SK-N-MC (cell line): ENCODE measurements around the gene PRSS53.

Experiments used
- DNase-seq: peaks from one replicate; pipeline ENCODE4 v3.0.0-alpha.2; 2011; ENCODE audit warnings: low read depth, low spot score
- H3K27ac ChIP-seq: fragments of 200-600 bp; sonication (generic); 2 replicates; pipeline ENCODE4 v1.5.1; 2016; ENCODE audit warnings: mixed run types
- H3K36me3 ChIP-seq: fragments of 200-600 bp; sonication (generic); 2 replicates; pipeline ENCODE4 v1.6.1; 2017; ENCODE audit warnings: antibody characterized with exemption, low read length, mixed read lengths; ENCODE audit not compliant: insufficient read depth
- H3K4me3 ChIP-seq: fragments of 200-600 bp; sonication (generic); 2 replicates; pipeline ENCODE4 v1.5.1; 2016
- H3K9ac ChIP-seq: fragments of 200-600 bp; sonication (generic); 2 replicates; pipeline ENCODE4 v1.8.0; 2017; ENCODE audit warnings: mixed run types, mixed read lengths; ENCODE audit not compliant: insufficient read length
- H3K9me3 ChIP-seq: fragments of 200-600 bp; sonication (generic); 2 replicates; pipeline ENCODE4 v1.6.1; 2017; ENCODE audit warnings: low read depth, mild to moderate bottlenecking, antibody characterized with exemption, low read length, moderate library complexity, mixed read lengths
- EZH2 ChIP-seq: fragments of 200-600 bp; sonication (generic); IDR thresholded peaks from one replicate; pipeline ENCODE4 v1.6.1; 2017; ENCODE audit warnings: antibody characterized with exemption
- FOXP2 ChIP-seq: optimal IDR thresholded peaks from 2 replicates; pipeline ENCODE3; 2011; ENCODE audit warnings: mild to moderate bottlenecking, moderate library complexity; ENCODE audit not compliant: insufficient read depth; ENCODE audit errors: extremely low read length, control extremely low read depth
- POLR2AphosphoS5 ChIP-seq: IDR thresholded peaks from 2 replicates; pipeline ENCODE4 v1.6.1; 2012; ENCODE audit warnings: mild to moderate bottlenecking, low read depth, low read length, borderline replicate concordance

The PRSS53 gene

GRCh38 chr16:31077592-31078396 is 10.9 kb downstream of the PRSS53 start:
- peaks cover 46% of the 10 kb centered on the region; the same call in 1 of the 2 replicates for H3K36me3 ChIP-seq
- no peak overlapping the region for H3K27ac ChIP-seq
- H3K9ac ChIP-seq: no peak overlapping the region
- no peak for DNase-seq
- H3K9me3 ChIP-seq: no peaks in the 10 kb centered on the region
- no peak for TF ChIP-seq FOXP2
- no peak for TF ChIP-seq EZH2
- TF ChIP-seq POLR2AphosphoS5: no peak
- H3K4me3 ChIP-seq: no peak overlapping the region

- no peak overlapping the region for H3K4me3 ChIP-seq
- H3K27ac ChIP-seq: no peak overlapping the region
- H3K9me3 ChIP-seq: no peaks in the 10 kb centered on the region
- TF ChIP-seq FOXP2 (no peak), POLR2AphosphoS5 (no peak), EZH2 (no peak)
- H3K36me3 ChIP-seq: peaks cover 46% of the 10 kb centered on the region; the same call in 1 of the 2 replicates
- H3K9ac ChIP-seq: no peak overlapping the region
- DNase-seq: no peak
These were observed 11.7 kb downstream of the PRSS53 start for GRCh38 chr16:31077024-31077423.

- Histone ChIP-seq H3K4me3 (no peak overlapping the region), H3K9ac (no peak overlapping the region), H3K27ac (no peak overlapping the region), H3K9me3 (no peaks in the 10 kb centered on the region), H3K36me3 (peaks cover 46% of the 10 kb centered on the region; the same call in 1 of the 2 replicates)
- no peak for TF ChIP-seq EZH2
- TF ChIP-seq POLR2AphosphoS5: no peak
- no peak for TF ChIP-seq FOXP2
- DNase-seq: no peak
These were observed 12.4 kb downstream of the PRSS53 start for GRCh38 chr16:31076319-31076718.

GRCh38 chr16:31074814-31075183 is 13.9 kb downstream of the PRSS53 start:
- Histone ChIP-seq H3K9me3 (no peaks in the 10 kb centered on the region), H3K9ac (peak overlapping the region; percentile 89), H3K4me3 (peak overlapping the region; percentile 96), H3K36me3 (peaks cover 33% of the 10 kb centered on the region; the same call in 1 of the 2 replicates), H3K27ac (peak overlapping the region; percentile 86)
- DNase-seq: no peak
- TF ChIP-seq FOXP2 (no peak), EZH2 (no peak), POLR2AphosphoS5 (no peak)

GRCh38 chr16:31073970-31074813 is 14.6 kb downstream of the PRSS53 start, which contains the start of the genes ZNF646 and ZNF668:
TSS of gene ZNF646 (plus strand) at chr16:31074422. CDS start at chr16:31076325, 1,903 bp downstream.
TSS of gene ZNF668 (minus strand) at chr16:31074240. CDS start at chr16:31064459, 9,781 bp downstream.
- TF ChIP-seq EZH2 (no peak), POLR2AphosphoS5 (peak; percentile 91)
- H3K36me3 ChIP-seq: peaks cover 30% of the 10 kb centered on the region; the same call in 1 of the 2 replicates
- H3K9me3 ChIP-seq: no peaks in the 10 kb centered on the region
- peak within 1 kb of the TSS; percentile 96 for H3K4me3 ChIP-seq
- peak within 1 kb of the TSS; percentile 92 for H3K27ac ChIP-seq
- H3K9ac ChIP-seq: peak within 1 kb of the TSS; percentile 99
- peak; percentile 99 for DNase-seq

- H3K4me3 ChIP-seq: peak overlapping the region; percentile 96
- peak overlapping the region; percentile 99 for H3K9ac ChIP-seq
- H3K9me3 ChIP-seq: no peaks in the 10 kb centered on the region
- peaks cover 22% of the 10 kb centered on the region; the same call in 1 of the 2 replicates for H3K36me3 ChIP-seq
- DNase-seq: peak; percentile 72
- H3K27ac ChIP-seq: peak overlapping the region; percentile 92
- TF ChIP-seq POLR2AphosphoS5: no peak; the same call in 1 of the 2 replicates
- no peak for TF ChIP-seq FOXP2
- no peak for TF ChIP-seq EZH2
These were observed 15.4 kb downstream of the PRSS53 start for GRCh38 chr16:31073142-31073969.

GRCh38 chr16:31072540-31073141 is 16.1 kb downstream of the PRSS53 start:
- Histone ChIP-seq H3K4me3 (peak overlapping the region; percentile 96), H3K9me3 (no peaks in the 10 kb centered on the region), H3K36me3 (peaks cover 16% of the 10 kb centered on the region; the same call in 1 of the 2 replicates), H3K27ac (peak overlapping the region; percentile 92), H3K9ac (peak overlapping the region; percentile 99)
- DNase-seq: no peak
- TF ChIP-seq EZH2 (no peak), POLR2AphosphoS5 (no peak), FOXP2 (no peak)

GRCh38 chr16:31071861-31072260 is 16.9 kb downstream of the PRSS53 start:
- peak overlapping the region; percentile 99 for H3K9ac ChIP-seq
- DNase-seq: no peak
- peaks cover 8% of the 10 kb centered on the region; the same call in 1 of the 2 replicates for H3K36me3 ChIP-seq
- peak overlapping the region; percentile 96 for H3K4me3 ChIP-seq
- no peak for TF ChIP-seq FOXP2
- no peak for TF ChIP-seq POLR2AphosphoS5
- no peak for TF ChIP-seq EZH2
- H3K9me3 ChIP-seq: no peaks in the 10 kb centered on the region
- peak overlapping the region; percentile 92 for H3K27ac ChIP-seq
